GM12892 (cell line): Measurements from ENCODE around the gene NSG1.

Experiments
- POLR2A ChIP-seq: IDR thresholded peaks from 2 replicates; pipeline ENCODE4 v1.6.1; 2011; ENCODE audit warnings: low read depth, low read length, control low read depth
- POLR2AphosphoS5 ChIP-seq: IDR thresholded peaks from 2 replicates; pipeline ENCODE4 v1.6.1; 2011; ENCODE audit warnings: low read depth, low read length, control low read depth
- TAF1 ChIP-seq: IDR thresholded peaks from 2 replicates; pipeline ENCODE4 v1.6.1; 2011; ENCODE audit warnings: low read depth, mild to moderate bottlenecking, control low read depth, low read length, borderline replicate concordance

DNA sequence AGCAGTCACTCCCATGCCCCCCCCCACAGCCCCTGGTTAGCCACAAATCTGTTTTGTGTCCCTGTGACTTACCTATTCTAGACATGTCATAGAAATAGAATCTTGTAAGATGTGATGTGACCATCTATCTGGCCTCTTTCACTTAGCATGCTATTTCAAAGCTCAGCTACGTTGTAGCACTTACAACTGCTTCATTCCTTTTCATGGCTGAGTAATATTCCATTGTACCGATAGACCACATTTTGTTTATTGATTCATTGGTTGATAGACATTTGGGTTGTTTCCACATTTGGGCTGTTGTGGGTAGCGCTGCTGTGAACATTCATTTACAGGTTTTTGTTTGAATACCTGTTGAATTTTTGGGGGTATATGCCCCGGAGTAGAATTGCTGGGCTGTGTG lies 11.5 kb downstream of the NSG1 start:
- TF ChIP-seq TAF1 (no peak), POLR2AphosphoS5 (no peak), POLR2A (no peak)
